Measurements from ENCODE around the gene BIRC2. TPM values are rescaled to one million over a fixed set of nuclear protein-coding genes. Genes with fewer than 3 reads are reported as not detected.

BIRC2 gene
- polyA plus RNA-seq, 1 of the 3 experiments (the other 2 are of a cell fraction) = 20.1 TPM

- no peak for DNase-seq
- Histone ChIP-seq H3K36me3 (replicated peaks in 1 of 2; ENCODE audit: control insufficient read depth in 1 of 2, insufficient read depth in 2 of 2, low read length in 1 of 2) (no peaks in the 10 kb centered on the region), H3K4me2 (no peak overlapping the region), H3K4me1 (ENCODE audit: control insufficient read depth in 1 of 2, insufficient read depth in 2 of 2, low read depth in 1 of 2, low read length in 1 of 2) (0 out of 4 replicates have a peak, but pooled peaks cover 0 to 5% of the 10 kb centered on the region in 2 experiments), H2AFZ (ENCODE audit: low read depth) (no peak overlapping the region), H3K4me3 (ENCODE audit: low read depth in 2 of 2, low read length in 1 of 2) (no peak overlapping the region), H3K79me2 (ENCODE audit: insufficient read depth) (no peaks in the 10 kb centered on the region), H3K9me3 (no peaks in the 10 kb centered on the region), H3F3A (replicated peaks; ENCODE audit: insufficient read depth) (no peaks in the 10 kb centered on the region), H3K27me3 (ENCODE audit: insufficient read depth) (no peaks in the 10 kb centered on the region), H3K9ac (no peak overlapping the region), H4K20me1 (ENCODE audit: insufficient read depth) (no peaks in the 10 kb centered on the region), H3K27ac (ENCODE audit: low read depth in 2 of 2, low read length in 1 of 2) (no peak overlapping the region), H3K9me2 (no peaks in the 10 kb centered on the region)
- TF ChIP-seq MAX (IDR thresholded peaks at IDR 0.05; ENCODE audit: low read depth) (no peak), ELF1 (IDR thresholded peaks at IDR 0.05) (no peak), MEF2A (IDR thresholded peaks at IDR 0.05; ENCODE audit: borderline replicate concordance, low read depth) (no peak), TAF1 (IDR thresholded peaks at IDR 0.05; ENCODE audit: borderline replicate concordance, low read depth, low read length) (no peak), PBX3 (IDR thresholded peaks at IDR 0.05) (no peak), YY1 (IDR thresholded peaks at IDR 0.05; ENCODE audit: low read depth) (no peak)
- ChIA-PET POLR2A (no interaction called here), CTCF (no interaction called here)
Observed at GRCh38 chr11:102330231-102330630, 16.8 kb upstream of the BIRC2 start.

GRCh38 chr11:102331341-102331740 lies 15.7 kb upstream of the BIRC2 start:
- 0 out of 4 replicates have a peak, but pooled peaks cover 0 to 5% of the 10 kb centered on the region in 2 experiments for H3K4me1 ChIP-seq (ENCODE audit: control insufficient read depth in 1 of 2, insufficient read depth in 2 of 2, low read depth in 1 of 2, low read length in 1 of 2)
- POLR2A ChIA-PET = no interaction called here
- H3K79me2 ChIP-seq (ENCODE audit: insufficient read depth) = no peaks in the 10 kb centered on the region
- no peaks in the 10 kb centered on the region for H4K20me1 ChIP-seq (ENCODE audit: insufficient read depth)
- H3K4me3 ChIP-seq (ENCODE audit: low read depth in 2 of 2, low read length in 1 of 2) = no peak overlapping the region
- CTCF ChIA-PET = interaction anchor here (1.3 kb wide), 1 partner anchor 17 kb away, joined by 3 read pairs; no protein-coding TSS in a partner anchor
- no peak for DNase-seq
- no peak overlapping the region for H3K27ac ChIP-seq (ENCODE audit: low read depth in 2 of 2, low read length in 1 of 2)
- 93% methylated on average over 2 of the region's 2 CpGs for WGBS (ENCODE audit: low lambda C conversion rate)
- H3K36me3 ChIP-seq (replicated peaks in 1 of 2; ENCODE audit: control insufficient read depth in 1 of 2, insufficient read depth in 2 of 2, low read length in 1 of 2) = no peaks in the 10 kb centered on the region
- H3K9ac ChIP-seq = no peak overlapping the region
- H3F3A ChIP-seq (replicated peaks; ENCODE audit: insufficient read depth) = no peaks in the 10 kb centered on the region
- no peaks in the 10 kb centered on the region for H3K27me3 ChIP-seq (ENCODE audit: insufficient read depth)
- H3K4me2 ChIP-seq = no peak overlapping the region
- H3K9me3 ChIP-seq = no peaks in the 10 kb centered on the region
- TF ChIP-seq RAD21 (IDR thresholded peaks at IDR 0.05; ENCODE audit: low read length) (no peak), FOXM1 (IDR thresholded peaks at IDR 0.05; ENCODE audit: low read depth) (no peak), GATA2 (CRISPR knock-in tag; IDR thresholded peaks at IDR 0.05) (no peak), IRF3 (IDR thresholded peaks at IDR 0.05; ENCODE audit: low read depth, low read length) (no peak), FOSL2 (IDR thresholded peaks at IDR 0.05; ENCODE audit: borderline replicate concordance, low read depth) (no peak), USF2 (IDR thresholded peaks at IDR 0.05; ENCODE audit: borderline replicate concordance, low read depth, low read length) (no peak), YY1 (IDR thresholded peaks at IDR 0.05; ENCODE audit: low read depth) (no peak), TCF12 (IDR thresholded peaks at IDR 0.05) (no peak), RXRA (IDR thresholded peaks at IDR 0.05; ENCODE audit: borderline replicate concordance, low read depth) (no peak), CHD2 (IDR thresholded peaks at IDR 0.05; ENCODE audit: low read length, partially characterized antibody) (no peak), USF1 (IDR thresholded peaks at IDR 0.05; ENCODE audit: borderline replicate concordance, low read depth) (no peak), RFX5 (IDR thresholded peaks at IDR 0.05; ENCODE audit: low read length) (no peak), TAF1 (IDR thresholded peaks at IDR 0.05; ENCODE audit: borderline replicate concordance, low read depth, low read length) (no peak), ZBTB33 (IDR thresholded peaks at IDR 0.05; ENCODE audit: borderline replicate concordance, low read depth) (no peak), SMC3 (IDR thresholded peaks at IDR 0.05; ENCODE audit: low read depth, low read length) (no peak)
- no peak overlapping the region for H2AFZ ChIP-seq (ENCODE audit: low read depth)
- no peaks in the 10 kb centered on the region for H3K9me2 ChIP-seq
